Endothelial cell of umbilical vein (primary cell): Measurements from ENCODE around the gene PSKH1. TPM values are rescaled to one million over a fixed set of nuclear protein-coding genes. Genes with fewer than 3 reads are reported as not detected.

Experiments used
- BruUV-seq: library from RNA; stranded (reverse); fragments of 400-500 nt; replicated peaks from 2 replicates; lab custom pipeline; 2021; lab: Mats Ljungman, UMichigan
- CTCF ChIA-PET: fragments of 300-600, 350-600 bp; sonication (Branson Sonifier 250); formaldehyde crosslinking; loops from one replicate; lab custom pipeline; 2021; ENCODE audit warnings: antibody characterized with exemption, inconsistent platforms; lab: Charles Lee
- POLR2A ChIA-PET: fragments of 300-600, 350-600 bp; sonication (Branson Sonifier 250); formaldehyde crosslinking; loops from one replicate; lab custom pipeline; 2021; ENCODE audit warnings: antibody characterized with exemption, inconsistent platforms; lab: Charles Lee
- DNase-seq: peaks from one replicate; pipeline ENCODE4 v3.0.0-alpha.2; 2011; ENCODE audit warnings: low read depth, low spot score
- FAIRE-seq: peaks from 2 replicates; lab custom pipeline; 2011; peaks lifted over from hg19 to GRCh38; lab: Jason Lieb, UNC
- H2AFZ ChIP-seq: 2 replicates; pipeline ENCODE4 v1.6.0; 2012; ENCODE audit warnings: low read depth, low read length, control low read depth, inconsistent platforms
- H3K27ac ChIP-seq: 2 replicates; pipeline ENCODE4 v1.5.1; 2011; ENCODE audit warnings: low read depth, mild to moderate bottlenecking, control low read depth, low read length, moderate library complexity; ENCODE audit not compliant: insufficient read depth
- H3K27me3 ChIP-seq, 2 experiments: 2 replicates each; pipeline versions ENCODE4 v1.6.0 to v1.6.1; 2011; ENCODE audit warnings: low read length in 2 of 2, mixed read lengths in 1 of 2; ENCODE audit not compliant: control insufficient read depth in 2 of 2, insufficient read depth in 2 of 2
- H3K36me3 ChIP-seq, 2 experiments: 2 replicates in 1 of 2; 3 replicates in 1 of 2; pipeline ENCODE4 v1.5.1; 2011; ENCODE audit warnings: low read length in 2 of 2, mild to moderate bottlenecking in 1 of 2, moderate library complexity in 1 of 2; ENCODE audit not compliant: control insufficient read depth in 2 of 2, insufficient read depth in 2 of 2; ENCODE audit errors: extremely low read depth in 1 of 2
- H3K4me1 ChIP-seq: 3 replicates; pipeline ENCODE4 v1.5.1; 2011; ENCODE audit warnings: mild to moderate bottlenecking, low read length; ENCODE audit not compliant: control insufficient read depth, insufficient read depth; ENCODE audit errors: extremely low read depth
- H3K4me2 ChIP-seq: 2 replicates; pipeline ENCODE4 v1.6.1; 2011; ENCODE audit warnings: low read length, control low read depth, mixed read lengths; ENCODE audit not compliant: insufficient read depth
- H3K4me3 ChIP-seq, 3 experiments: fragments of 200-600 bp in 1 of 3; sonication (generic), shearing (Covaris generic) in 1 of 3; replicated peaks in 1 of 3; 2 replicates each; pipeline ENCODE4 v1.5.1; 2011 to 2016; ENCODE audit warnings: control low read depth in 3 of 3, low read length in 3 of 3, mild to moderate bottlenecking in 2 of 3, inconsistent platforms in 1 of 3, low read depth in 1 of 3, moderate library complexity in 1 of 3; ENCODE audit not compliant: insufficient read depth in 1 of 3
- H3K79me2 ChIP-seq: 2 replicates; pipeline ENCODE4 v1.6.0; 2012; ENCODE audit warnings: low read length, inconsistent platforms; ENCODE audit not compliant: control insufficient read depth, insufficient read depth
- H3K9ac ChIP-seq: replicated peaks from 2 replicates; pipeline ENCODE3; 2011; ENCODE audit warnings: low read length, control low read depth; ENCODE audit not compliant: insufficient read depth; ENCODE audit errors: extremely low read depth
- H3K9me1 ChIP-seq: replicated peaks from 3 replicates; pipeline ENCODE4 v1.6.0; 2011; ENCODE audit warnings: mild to moderate bottlenecking, low read length; ENCODE audit not compliant: control insufficient read depth, insufficient read depth; ENCODE audit errors: extremely low read depth
- H3K9me3 ChIP-seq: replicated peaks from 2 replicates; pipeline ENCODE4 v1.5.1; 2012; ENCODE audit warnings: low read length, inconsistent platforms; ENCODE audit not compliant: control insufficient read depth, insufficient read depth
- H4K20me1 ChIP-seq: replicated peaks from 2 replicates; pipeline ENCODE3; 2011; ENCODE audit warnings: mild to moderate bottlenecking, low read length; ENCODE audit not compliant: control insufficient read depth, insufficient read depth; ENCODE audit errors: extremely low read depth
- EZH2 ChIP-seq: IDR thresholded peaks from 2 replicates; pipeline ENCODE4 v1.6.1; 2012; ENCODE audit warnings: borderline replicate concordance, low read depth, mild to moderate bottlenecking, moderate library complexity, low read length, inconsistent platforms; ENCODE audit not compliant: severe bottlenecking
- FOS ChIP-seq: IDR thresholded peaks from 2 replicates; pipeline ENCODE4 v1.6.1; 2011; ENCODE audit warnings: mild to moderate bottlenecking, low read length, moderate library complexity, borderline replicate concordance; ENCODE audit not compliant: insufficient read depth
- GATA2 ChIP-seq: IDR thresholded peaks from 2 replicates; pipeline ENCODE4 v1.7.0; 2011; ENCODE audit warnings: low read depth, mild to moderate bottlenecking, moderate library complexity, mixed read lengths, low read length; ENCODE audit not compliant: insufficient read length, insufficient read depth
- JUN ChIP-seq: IDR thresholded peaks from 2 replicates; pipeline ENCODE4 v1.6.1; 2011; ENCODE audit warnings: borderline replicate concordance, low read depth; ENCODE audit not compliant: insufficient read length, insufficient read depth
- MAX ChIP-seq: IDR thresholded peaks from 2 replicates; pipeline ENCODE4 v1.6.1; 2011; ENCODE audit not compliant: insufficient read depth, insufficient read length
- MYC ChIP-seq: IDR thresholded peaks from one replicate; pipeline ENCODE4 v1.6.1; 2011; ENCODE audit warnings: mild to moderate bottlenecking, low read depth, low read length
- POLR2A ChIP-seq: IDR thresholded peaks from 2 replicates; pipeline ENCODE4 v1.6.1; 2012; ENCODE audit warnings: low read depth, mild to moderate bottlenecking, control low read depth, low read length
- POLR2AphosphoS5 ChIP-seq: IDR thresholded peaks from 2 replicates; pipeline ENCODE4 v1.6.1; 2012; ENCODE audit warnings: low read depth, mild to moderate bottlenecking, control low read depth, low read length, moderate library complexity; ENCODE audit not compliant: insufficient read depth
- dilution Hi-C: fragments of 300-500 bp; cut with MboI; formaldehyde crosslinking; loops from one replicate; pipeline ENCODE4 v1.15.0; 2019; ENCODE audit warnings: low sequenced_read_pairs; ENCODE audit not compliant: extremely low pct_ligation_motif_present
- intact Hi-C: fragments of 100-400 bp; cut with micrococcal nuclease; formaldehyde crosslinking; loops from one replicate; pipeline ENCODE4 v1.10.0; 2022
- polyA plus RNA-seq, 4 experiments: library from polyadenylated mRNA; depleted of rRNA in 3 of 4; stranded (reverse) in 3 of 4; unstranded in 1 of 4; fragments of >200 nt; gene quantifications; 2 replicates each; pipeline versions ENCODE4 v1.2.1 to v1.2.3, GENCODE V29; 2011 to 2012; ENCODE audit warnings: missing spikeins in 1 of 4
- total RNA-seq: library from RNA; stranded (reverse); gene quantifications from 2 replicates; pipeline ENCODE4 v1.2.3, GENCODE V29; 2021
- TF ChIP-seq, protein P1 (sequence below), 2 donors: IDR thresholded peaks; 1 replicate in 1 of 2; 2 replicates in 1 of 2; pipeline ENCODE4 v1.5.1; 2011; ENCODE audit warnings: low read length in 2 of 2, mild to moderate bottlenecking in 2 of 2, moderate library complexity in 2 of 2, control low read depth in 1 of 2, inconsistent platforms in 1 of 2, low read depth in 1 of 2; ENCODE audit not compliant: insufficient read depth in 1 of 2; ENCODE audit errors: extremely low read depth in 1 of 2

PSKH1 gene
- total and polyA plus RNA-seq, 2 donors (not counting 3 experiments of a cell fraction or from before 2014, with no cell fraction given): 25.9 to 42.6 TPM

DNA sequence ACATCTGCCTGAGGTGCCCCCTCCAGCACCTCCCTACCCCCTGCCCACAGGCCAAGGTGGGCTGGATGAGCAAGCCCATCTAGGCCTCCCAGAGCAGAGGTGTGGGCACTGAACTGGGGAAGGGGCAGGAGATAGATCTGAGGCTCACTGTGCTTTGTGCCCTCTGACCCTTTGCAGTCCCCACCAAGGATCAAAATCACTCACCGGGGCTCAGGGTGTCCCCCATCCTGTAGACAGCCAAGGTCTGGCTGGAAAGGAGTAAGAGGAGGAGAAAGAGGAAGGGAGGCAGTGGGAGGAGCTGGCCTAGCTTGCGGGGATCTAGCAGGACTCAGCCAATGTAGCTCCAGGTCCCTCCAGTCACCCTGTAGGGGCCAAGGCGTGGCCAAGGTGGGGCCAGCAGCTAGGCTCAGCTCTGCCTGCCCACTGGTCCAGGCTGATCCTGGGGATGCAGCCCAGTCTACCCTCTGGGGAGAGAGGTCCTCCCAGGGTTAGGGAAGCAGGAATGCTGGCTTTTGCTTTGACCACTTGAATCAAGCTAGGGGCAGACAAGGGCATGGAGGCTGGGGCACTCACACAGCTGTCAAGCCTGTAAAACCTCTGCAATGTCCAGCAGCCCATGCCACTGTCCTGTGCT lies 73.6 kb downstream of the PSKH1 start:
- H3K79me2 ChIP-seq: peaks cover 52% of the 10 kb centered on the region
- peaks cover 2 to 10% of the 10 kb centered on the region in 2 experiments for H3K36me3 ChIP-seq
- dilution Hi-C loops: no loop called here
- ChIA-PET POLR2A (interaction anchor here (0.6 to 1.1 kb wide), 3 partner anchors 31 to 487 kb away, joined by 3 to 5 read pairs (median 4); no protein-coding TSS in a partner anchor), CTCF (interaction anchor here (1.0 to 2.2 kb wide), 5 partner anchors 24 to 74 kb away, joined by 3 to 13 read pairs (median 5); partner anchors contain the start of gene PSMB10)
- peak overlapping the region; percentile 2 for H3K9ac ChIP-seq
- H3K27me3 ChIP-seq: no peaks in the 10 kb centered on the region
- peak overlapping the region; percentile 10 for H3K27ac ChIP-seq
- no peaks in the 10 kb centered on the region for H3K9me1 ChIP-seq
- peak overlapping the region in 2 of 3 experiments; percentile 96 to 97 for H3K4me3 ChIP-seq
- peaks cover 22% of the 10 kb centered on the region for H3K4me1 ChIP-seq
- BruUV-seq: no TSS peak
- intact Hi-C loops: no loop called here
- TF ChIP-seq MAX (no peak), POLR2AphosphoS5 (no peak), JUN (no peak), MYC (no peak), POLR2A (no peak), FOS (no peak), GATA2 (no peak), EZH2 (no peak)
- TF ChIP-seq, protein P1, sequence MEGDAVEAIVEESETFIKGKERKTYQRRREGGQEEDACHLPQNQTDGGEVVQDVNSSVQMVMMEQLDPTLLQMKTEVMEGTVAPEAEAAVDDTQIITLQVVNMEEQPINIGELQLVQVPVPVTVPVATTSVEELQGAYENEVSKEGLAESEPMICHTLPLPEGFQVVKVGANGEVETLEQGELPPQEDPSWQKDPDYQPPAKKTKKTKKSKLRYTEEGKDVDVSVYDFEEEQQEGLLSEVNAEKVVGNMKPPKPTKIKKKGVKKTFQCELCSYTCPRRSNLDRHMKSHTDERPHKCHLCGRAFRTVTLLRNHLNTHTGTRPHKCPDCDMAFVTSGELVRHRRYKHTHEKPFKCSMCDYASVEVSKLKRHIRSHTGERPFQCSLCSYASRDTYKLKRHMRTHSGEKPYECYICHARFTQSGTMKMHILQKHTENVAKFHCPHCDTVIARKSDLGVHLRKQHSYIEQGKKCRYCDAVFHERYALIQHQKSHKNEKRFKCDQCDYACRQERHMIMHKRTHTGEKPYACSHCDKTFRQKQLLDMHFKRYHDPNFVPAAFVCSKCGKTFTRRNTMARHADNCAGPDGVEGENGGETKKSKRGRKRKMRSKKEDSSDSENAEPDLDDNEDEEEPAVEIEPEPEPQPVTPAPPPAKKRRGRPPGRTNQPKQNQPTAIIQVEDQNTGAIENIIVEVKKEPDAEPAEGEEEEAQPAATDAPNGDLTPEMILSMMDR (IDR thresholded peaks at IDR 0.05; ENCODE audit: extremely low read depth in 1 of 2, insufficient read depth in 1 of 2, low read depth in 1 of 2, low read length in 2 of 2): no peak
- peak; percentile 80 for FAIRE-seq
- H4K20me1 ChIP-seq: no peaks in the 10 kb centered on the region
- H2AFZ ChIP-seq: no peak overlapping the region
- H3K9me3 ChIP-seq: no peaks in the 10 kb centered on the region
- peak overlapping the region; percentile 77 for H3K4me2 ChIP-seq
- peak; percentile 29 for DNase-seq
